B cell (primary cell): ENCODE data around the gene EP400. TPM values are rescaled to one million over a fixed set of nuclear protein-coding genes. Genes with fewer than 3 reads are reported as not detected.

Experiments used
- ATAC-seq: fragments of 200-7000 bp; cut with Tn5 transposase; one replicate; pipeline ENCODE4 v1.10.0; 2021; ENCODE audit warnings: low read depth, mild to moderate bottlenecking, moderate number of reproducible peaks, moderate library complexity
- CTCF ChIA-PET: fragments of 350-600 bp; sonication (Branson Sonifier 250); formaldehyde crosslinking; loops from one replicate; lab custom pipeline; 2021; ENCODE audit warnings: antibody characterized with exemption, inconsistent platforms; lab: Charles Lee
- POLR2A ChIA-PET: fragments of 350-600 bp; sonication (Branson Sonifier 250); formaldehyde crosslinking; loops from one replicate; lab custom pipeline; 2021; ENCODE audit warnings: antibody characterized with exemption; lab: Charles Lee
- DNase-seq: peaks from one replicate; pipeline ENCODE4 v3.0.0; 2013
- H2AFZ ChIP-seq: 2 replicates; pipeline ENCODE4 v1.6.1; 2012; ENCODE audit warnings: mild to moderate bottlenecking, low read depth, low read length; ENCODE audit not compliant: insufficient read depth, poor library complexity, severe bottlenecking
- H3K27ac ChIP-seq, 2 donors: 1 replicate in 1 of 2; 2 replicates in 1 of 2; pipeline ENCODE4 v1.5.1; 2012 to 2013; ENCODE audit warnings: low read length in 2 of 2, mild to moderate bottlenecking in 2 of 2, moderate library complexity in 1 of 2
- H3K27me3 ChIP-seq, 4 experiments: fragments of 200-600 bp in 1 of 4; sonication (generic) in 1 of 4; replicated peaks in 1 of 4; 1 replicate in 2 of 4; 2 replicates in 2 of 4; pipeline versions ENCODE4 v1.6.1 to v1.7.0; 2013 to 2016; ENCODE audit warnings: low read length in 3 of 4, mild to moderate bottlenecking in 2 of 4, mixed read lengths in 1 of 4, moderate library complexity in 1 of 4; ENCODE audit not compliant: insufficient read depth in 4 of 4, control insufficient read depth in 3 of 4; ENCODE audit errors: control extremely low read depth in 1 of 4
- H3K36me3 ChIP-seq, 2 experiments: replicated peaks in 1 of 2; 1 replicate in 1 of 2; 2 replicates in 1 of 2; pipeline versions ENCODE4 v1.6.1 to v1.7.1; 2013; ENCODE audit warnings: low read length in 1 of 2; ENCODE audit not compliant: insufficient read depth in 2 of 2, control insufficient read depth in 1 of 2; ENCODE audit errors: control extremely low read depth in 1 of 2, extremely low read depth in 1 of 2
- H3K4me1 ChIP-seq, 2 donors: fragments of 200-600 bp in 1 of 2; sonication (generic) in 1 of 2; 1 replicate in 1 of 2; 2 replicates in 1 of 2; pipeline versions ENCODE4 v1.5.1 to v1.6.1; 2013 to 2017; ENCODE audit warnings: low read length in 2 of 2; ENCODE audit not compliant: control insufficient read depth in 2 of 2, insufficient read depth in 2 of 2
- H3K4me2 ChIP-seq: replicated peaks from 2 replicates; pipeline ENCODE3; 2012; ENCODE audit warnings: mild to moderate bottlenecking, low read depth, low read length; ENCODE audit not compliant: poor library complexity, severe bottlenecking
- H3K4me3 ChIP-seq, 5 experiments: fragments of 200-600 bp in 1 of 5; sonication (generic) in 1 of 5; 1 replicate in 3 of 5; 2 replicates in 2 of 5; pipeline versions ENCODE4 v1.5.1 to v1.7.0; 2011 to 2016; ENCODE audit warnings: low read length in 4 of 5, mild to moderate bottlenecking in 4 of 5, low read depth in 2 of 5, control low read depth in 1 of 5, moderate library complexity in 1 of 5; ENCODE audit not compliant: insufficient read depth in 1 of 5; ENCODE audit errors: control extremely low read depth in 1 of 5, extremely low read depth in 1 of 5
- H3K79me2 ChIP-seq: fragments of 200-600 bp; sonication (generic); one replicate; pipeline ENCODE4 v1.6.0; 2016; ENCODE audit warnings: low read length; ENCODE audit not compliant: control insufficient read depth, insufficient read depth
- H3K9ac ChIP-seq: fragments of 200-600 bp; sonication (generic); 2 replicates; pipeline ENCODE4 v1.6.1; 2017; ENCODE audit warnings: mild to moderate bottlenecking, low read length, moderate library complexity
- H3K9me3 ChIP-seq, 3 donors: one replicate each; pipeline versions ENCODE4 v1.6.1 to v1.7.1; 2013; ENCODE audit warnings: low read length in 2 of 3; ENCODE audit not compliant: control insufficient read depth in 2 of 3, insufficient read depth in 1 of 3; ENCODE audit errors: control extremely low read depth in 1 of 3
- H4K20me1 ChIP-seq: 2 replicates; pipeline ENCODE4 v1.6.0; 2012; ENCODE audit warnings: mild to moderate bottlenecking, low read length; ENCODE audit not compliant: insufficient read depth, control insufficient read depth, poor library complexity, severe bottlenecking
- H3K27ac Mint-ChIP-seq: one replicate; pipeline ENCODE4 v1.8.0; 2021; ENCODE audit warnings: mixed read lengths
- H3K27me3 Mint-ChIP-seq: one replicate; pipeline ENCODE4 v1.8.0; 2021; ENCODE audit warnings: mixed read lengths
- H3K4me1 Mint-ChIP-seq: one replicate; pipeline ENCODE4 v1.8.0; 2021; ENCODE audit warnings: mixed read lengths
- H3K4me3 Mint-ChIP-seq: one replicate; pipeline ENCODE4 v1.8.0; 2021; ENCODE audit warnings: mixed read lengths
- H3K9me3 Mint-ChIP-seq: one replicate; pipeline ENCODE4 v1.8.0; 2022; ENCODE audit warnings: mixed read lengths; ENCODE audit not compliant: insufficient read depth
- EZH2 ChIP-seq: IDR thresholded peaks from 2 replicates; pipeline ENCODE4 v1.6.1; 2012; ENCODE audit warnings: borderline replicate concordance, low read depth, mild to moderate bottlenecking, moderate library complexity, low read length; ENCODE audit not compliant: insufficient read depth, poor library complexity, severe bottlenecking
- WGBS: methylation state at CpG from one replicate; pipeline ENCODE4 v1.1.5; 2013; ENCODE audit warnings: missing lambda C conversion rate; ENCODE audit not compliant: insufficient coverage; 5-methylcytosine and 5-hydroxymethylcytosine counted together
- intact Hi-C: fragments of 100-400 bp; cut with micrococcal nuclease; formaldehyde crosslinking; loops from one replicate; pipeline ENCODE4 v1.10.0; 2022
- polyA plus RNA-seq: library from polyadenylated mRNA; depleted of rRNA; stranded (reverse); fragments of >200 nt; gene quantifications from 2 replicates; pipeline ENCODE4 v1.2.3, GENCODE V29; 2012
- total RNA-seq, 2 donors: library from RNA; stranded (reverse); fragments of 120-200 nt in 1 of 2; gene quantifications; 1 replicate in 1 of 2; 2 replicates in 1 of 2; pipeline versions ENCODE4 v1.2.3 to v1.2.4, GENCODE V29; 2013 to 2022
- TF ChIP-seq, protein P1 (sequence below): fragments of 200-600 bp; IDR thresholded peaks from one replicate; pipeline ENCODE4 v1.8.0; 2022; ENCODE audit warnings: antibody characterized with exemption, mild to moderate bottlenecking

Gene EP400
- total and polyA plus RNA-seq, 2 donors (not counting 1 experiment from before 2014, with no cell fraction given) = 17.3 to 82.2 TPM

DNA sequence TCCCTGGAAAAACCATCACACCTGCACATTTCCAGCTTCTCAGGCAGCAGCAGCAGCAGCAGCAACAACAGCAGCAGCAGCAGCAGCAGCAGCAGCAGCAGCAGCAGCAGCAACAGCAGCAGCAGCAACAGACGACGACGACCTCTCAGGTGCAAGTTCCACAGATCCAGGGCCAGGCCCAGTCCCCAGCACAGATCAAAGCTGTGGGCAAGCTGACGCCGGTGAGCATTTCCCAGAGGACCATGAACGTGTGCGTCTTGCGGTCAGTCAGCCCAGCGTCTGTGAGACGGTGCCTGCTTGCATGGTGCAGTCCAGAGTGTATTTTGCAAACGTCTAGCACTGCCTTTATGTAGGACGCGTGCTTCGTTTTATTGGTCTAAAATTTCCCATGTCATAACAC is 112.7 kb downstream of the EP400 start:
- peaks cover 37 to 49% of the 10 kb centered on the region in 2 donors for H3K4me1 ChIP-seq
- Mint-ChIP-seq H3K4me3 (no peak overlapping the region), H3K27me3 (no peaks in the 10 kb centered on the region), H3K4me1 (peaks cover 44% of the 10 kb centered on the region), H3K27ac (no peak overlapping the region), H3K9me3 (no peaks in the 10 kb centered on the region)
- no peaks in the 10 kb centered on the region for H3K27me3 ChIP-seq
- 92% methylated on average over 14 of the region's 14 CpGs for WGBS
- no peaks in the 10 kb centered on the region for H4K20me1 ChIP-seq
- peaks cover 0 to 37% of the 10 kb centered on the region in 2 experiments for H3K36me3 ChIP-seq
- no peak for TF ChIP-seq EZH2
- TF ChIP-seq, protein P1, sequence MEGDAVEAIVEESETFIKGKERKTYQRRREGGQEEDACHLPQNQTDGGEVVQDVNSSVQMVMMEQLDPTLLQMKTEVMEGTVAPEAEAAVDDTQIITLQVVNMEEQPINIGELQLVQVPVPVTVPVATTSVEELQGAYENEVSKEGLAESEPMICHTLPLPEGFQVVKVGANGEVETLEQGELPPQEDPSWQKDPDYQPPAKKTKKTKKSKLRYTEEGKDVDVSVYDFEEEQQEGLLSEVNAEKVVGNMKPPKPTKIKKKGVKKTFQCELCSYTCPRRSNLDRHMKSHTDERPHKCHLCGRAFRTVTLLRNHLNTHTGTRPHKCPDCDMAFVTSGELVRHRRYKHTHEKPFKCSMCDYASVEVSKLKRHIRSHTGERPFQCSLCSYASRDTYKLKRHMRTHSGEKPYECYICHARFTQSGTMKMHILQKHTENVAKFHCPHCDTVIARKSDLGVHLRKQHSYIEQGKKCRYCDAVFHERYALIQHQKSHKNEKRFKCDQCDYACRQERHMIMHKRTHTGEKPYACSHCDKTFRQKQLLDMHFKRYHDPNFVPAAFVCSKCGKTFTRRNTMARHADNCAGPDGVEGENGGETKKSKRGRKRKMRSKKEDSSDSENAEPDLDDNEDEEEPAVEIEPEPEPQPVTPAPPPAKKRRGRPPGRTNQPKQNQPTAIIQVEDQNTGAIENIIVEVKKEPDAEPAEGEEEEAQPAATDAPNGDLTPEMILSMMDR = no peak
- ATAC-seq (no peak), DNase-seq (no peak)
- intact Hi-C loops = no loop called here
- H3K9me3 ChIP-seq = no peaks in the 10 kb centered on the region
- no peaks in the 10 kb centered on the region for H3K79me2 ChIP-seq
- H2AFZ ChIP-seq = no peak overlapping the region
- no peak overlapping the region for H3K4me2 ChIP-seq
- ChIA-PET CTCF (no interaction called here), POLR2A (no interaction called here)
- H3K4me3 ChIP-seq = no peak overlapping the region
- no peak overlapping the region for H3K27ac ChIP-seq
- no peak overlapping the region for H3K9ac ChIP-seq

DNA sequence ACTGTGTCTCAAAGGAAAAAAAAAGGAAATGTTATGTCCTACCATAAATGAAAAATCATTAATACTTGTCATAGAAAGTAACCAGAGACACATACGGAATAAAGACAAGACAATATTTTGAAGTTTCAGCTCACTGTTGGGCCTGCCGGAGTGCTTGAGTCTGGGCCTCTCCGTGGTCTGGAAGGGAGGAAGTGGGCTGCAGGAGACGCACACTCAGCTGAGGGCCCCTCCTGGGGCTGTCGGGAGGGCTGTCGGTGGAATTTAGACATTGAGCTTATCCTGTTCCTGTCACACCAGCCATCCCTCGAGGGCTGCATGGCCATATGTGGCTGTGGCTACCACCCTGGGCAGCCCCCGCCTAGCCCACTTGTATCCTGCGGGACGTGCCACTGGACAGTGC is 113.7 kb downstream of the EP400 start:
- no peak for TF ChIP-seq EZH2
- 49% methylated on average over 9 of the region's 10 CpGs for WGBS
- Histone ChIP-seq H3K4me2 (no peak overlapping the region), H3K36me3 (peaks cover 0 to 41% of the 10 kb centered on the region in 2 experiments), H3K27ac (no peak overlapping the region), H2AFZ (no peak overlapping the region), H3K9ac (no peak overlapping the region), H3K4me3 (no peak overlapping the region), H3K4me1 (peaks cover 44 to 53% of the 10 kb centered on the region in 2 donors), H4K20me1 (no peaks in the 10 kb centered on the region), H3K27me3 (no peaks in the 10 kb centered on the region), H3K79me2 (peaks cover 5% of the 10 kb centered on the region), H3K9me3 (no peaks in the 10 kb centered on the region)
- no peak overlapping the region for H3K4me3 Mint-ChIP-seq
- no peaks in the 10 kb centered on the region for H3K27me3 Mint-ChIP-seq
- POLR2A ChIA-PET = no interaction called here
- no peak overlapping the region for H3K27ac Mint-ChIP-seq
- H3K4me1 Mint-ChIP-seq = peaks cover 45% of the 10 kb centered on the region
- CTCF ChIA-PET = no interaction called here
- H3K9me3 Mint-ChIP-seq = no peaks in the 10 kb centered on the region
- intact Hi-C loops = no loop called here
- DNase-seq = no peak
- ATAC-seq = no peak
